HEK293T (cell line): ENCODE results near the gene PAFAH1B2.
"Not testable (repeated sequence)": the region's sequence is repeated elsewhere in the genome, so short reads cannot be mapped to it uniquely, and the experiment has no call there.

Experiments
- CTCF ChIA-PET: fragments of 350-600 bp; formaldehyde crosslinking; extraction: SDS; loops from one replicate; lab custom pipeline; 2021; ENCODE audit warnings: antibody characterized with exemption, inconsistent platforms; lab: Yijun Ruan, JAX
- POLR2A ChIA-PET: fragments of 350-600 bp; formaldehyde crosslinking; extraction: SDS; loops from one replicate; lab custom pipeline; 2020; ENCODE audit warnings: antibody characterized with exemption, inconsistent platforms; lab: Yijun Ruan, JAX
- DNase-seq: peaks from one replicate; pipeline ENCODE4 v3.0.0; 2012; ENCODE audit warnings: mixed read lengths; ENCODE audit errors: extremely low spot score
- ARNT ChIP-seq: fragments of 450-650 bp; IDR thresholded peaks from 2 replicates; pipeline ENCODE4 v1.6.1; 2017; ENCODE audit warnings: mild to moderate bottlenecking
- BHLHE40 ChIP-seq: fragments of 450-650 bp; IDR thresholded peaks from 2 replicates; pipeline ENCODE4 v1.6.1; 2016; ENCODE audit warnings: mild to moderate bottlenecking, moderate library complexity, borderline replicate concordance
- CTBP1 ChIP-seq: fragments of 450-650 bp; IDR thresholded peaks from 2 replicates; pipeline ENCODE4 v1.6.1; 2016; ENCODE audit warnings: borderline replicate concordance
- ELF4 ChIP-seq: fragments of 450-650 bp; IDR thresholded peaks from 2 replicates; pipeline ENCODE4 v1.6.1; 2017; ENCODE audit warnings: antibody characterized with exemption
- FOXA1 ChIP-seq: fragments of 450-650 bp; IDR thresholded peaks from 2 replicates; pipeline ENCODE4 v1.6.1; 2016; ENCODE audit warnings: mild to moderate bottlenecking
- FOXK2 ChIP-seq: fragments of 450-650 bp; IDR thresholded peaks from 2 replicates; pipeline ENCODE4 v1.6.1; 2016; ENCODE audit warnings: mild to moderate bottlenecking
- FOXM1 ChIP-seq: fragments of 450-650 bp; IDR thresholded peaks from 2 replicates; pipeline ENCODE4 v1.6.1; 2017; ENCODE audit warnings: mild to moderate bottlenecking, borderline replicate concordance
- L3MBTL2 ChIP-seq: fragments of 450-650 bp; conservative IDR thresholded peaks from 2 replicates; pipeline ENCODE4 v1.6.1; 2016; ENCODE audit warnings: mild to moderate bottlenecking
- LEF1 ChIP-seq: fragments of 450-650 bp; IDR thresholded peaks from 2 replicates; pipeline ENCODE4 v1.6.1; 2017; ENCODE audit warnings: mild to moderate bottlenecking, borderline replicate concordance
- NFRKB ChIP-seq: fragments of 450-650 bp; IDR thresholded peaks from 2 replicates; pipeline ENCODE4 v1.6.1; 2016; ENCODE audit warnings: mild to moderate bottlenecking, moderate library complexity
- SP1 ChIP-seq: fragments of 450-650 bp; IDR thresholded peaks from 2 replicates; pipeline ENCODE4 v1.6.1; 2017
- SUZ12 ChIP-seq: fragments of 450-650 bp; IDR thresholded peaks from 2 replicates; pipeline ENCODE4 v1.6.1; 2016; ENCODE audit warnings: mild to moderate bottlenecking
- TARDBP ChIP-seq: fragments of 450-650 bp; IDR thresholded peaks from 2 replicates; pipeline ENCODE4 v1.6.1; 2016
- ZNF384 ChIP-seq: fragments of 450-650 bp; IDR thresholded peaks from 2 replicates; pipeline ENCODE4 v1.6.1; 2016
- TF ChIP-seq, protein P1 (sequence below): fragments of 450-650 bp; IDR thresholded peaks from 2 replicates; pipeline ENCODE4 v1.6.1; 2016

The PAFAH1B2 gene

DNA sequence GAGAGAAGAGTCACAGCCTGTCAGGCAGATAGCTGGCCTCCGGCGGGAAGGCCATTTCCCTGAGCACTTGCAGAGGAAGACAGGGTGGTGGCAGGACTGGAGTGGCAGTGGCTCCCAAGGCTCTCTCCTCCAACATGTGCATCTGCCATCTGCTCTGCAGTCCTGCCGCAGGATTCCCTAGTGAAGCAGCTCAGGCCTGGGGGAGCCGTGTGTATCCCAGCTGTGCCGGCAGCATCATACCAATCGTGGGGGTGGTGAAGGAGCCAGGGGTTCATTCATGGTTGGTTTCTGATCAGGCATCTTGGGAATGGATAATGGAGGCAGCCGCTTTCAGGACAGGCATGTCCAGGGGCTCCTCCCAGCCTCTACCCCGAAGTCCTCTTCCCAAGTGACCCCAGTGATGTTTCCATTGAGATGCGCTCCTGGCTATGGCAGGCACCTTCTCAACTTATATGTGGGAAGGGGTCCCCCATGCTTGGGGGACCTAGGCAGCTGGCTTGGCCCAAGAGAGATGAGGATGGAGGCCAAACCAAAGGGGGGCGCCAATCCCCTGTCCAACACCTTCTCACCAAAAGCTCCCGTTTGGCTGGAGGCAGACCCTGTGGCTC, 61.2 kb downstream of the PAFAH1B2 start:
- CTCF ChIA-PET, result interaction anchor here (1.1 kb wide), 1 partner anchor 17 kb away, joined by 8 read pairs; no protein-coding TSS in a partner anchor
- POLR2A ChIA-PET, result no interaction called here

DNA sequence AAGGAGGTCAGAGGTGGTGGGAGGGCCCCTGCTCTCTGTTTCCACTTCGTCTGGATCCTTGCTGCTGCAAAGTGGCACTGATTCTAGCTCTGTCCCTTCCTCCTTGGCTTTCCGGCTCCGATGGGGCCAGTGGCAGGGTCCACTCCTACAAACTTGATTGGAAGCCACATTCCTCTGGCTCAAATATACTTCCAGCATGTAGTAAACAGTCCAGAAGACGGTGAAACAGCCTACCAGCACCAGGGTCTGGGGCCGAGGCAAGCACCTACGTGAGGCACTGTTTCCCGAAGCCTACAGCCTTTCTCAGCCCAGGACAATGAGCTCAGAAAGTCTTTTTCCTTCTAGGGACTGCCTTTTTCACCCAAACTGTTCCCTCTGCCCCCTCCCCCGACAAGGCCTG, 62.0 kb downstream of the PAFAH1B2 start:
- CTCF ChIA-PET, result interaction anchor here (1.1 kb wide), 1 partner anchor 16 kb away, joined by 8 read pairs; no protein-coding TSS in a partner anchor
- DNase-seq, POLR2A ChIA-PET: not testable (repeated sequence)

More for the DNA sequence above, 61.2 kb downstream of the PAFAH1B2 start:
- DNase-seq, result no peak
- no peak for TF ChIP-seq SUZ12
- TF ChIP-seq, protein P1, sequence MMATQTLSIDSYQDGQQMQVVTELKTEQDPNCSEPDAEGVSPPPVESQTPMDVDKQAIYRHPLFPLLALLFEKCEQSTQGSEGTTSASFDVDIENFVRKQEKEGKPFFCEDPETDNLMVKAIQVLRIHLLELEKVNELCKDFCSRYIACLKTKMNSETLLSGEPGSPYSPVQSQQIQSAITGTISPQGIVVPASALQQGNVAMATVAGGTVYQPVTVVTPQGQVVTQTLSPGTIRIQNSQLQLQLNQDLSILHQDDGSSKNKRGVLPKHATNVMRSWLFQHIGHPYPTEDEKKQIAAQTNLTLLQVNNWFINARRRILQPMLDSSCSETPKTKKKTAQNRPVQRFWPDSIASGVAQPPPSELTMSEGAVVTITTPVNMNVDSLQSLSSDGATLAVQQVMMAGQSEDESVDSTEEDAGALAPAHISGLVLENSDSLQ, result no peak
- TF ChIP-seq TARDBP, result no peak
- no peak for TF ChIP-seq ARNT
- TF ChIP-seq ELF4, result no peak
- TF ChIP-seq L3MBTL2, result no peak
- no peak for TF ChIP-seq BHLHE40
- TF ChIP-seq FOXM1, result no peak
- no peak for TF ChIP-seq FOXK2
- no peak for TF ChIP-seq SP1

DNA sequence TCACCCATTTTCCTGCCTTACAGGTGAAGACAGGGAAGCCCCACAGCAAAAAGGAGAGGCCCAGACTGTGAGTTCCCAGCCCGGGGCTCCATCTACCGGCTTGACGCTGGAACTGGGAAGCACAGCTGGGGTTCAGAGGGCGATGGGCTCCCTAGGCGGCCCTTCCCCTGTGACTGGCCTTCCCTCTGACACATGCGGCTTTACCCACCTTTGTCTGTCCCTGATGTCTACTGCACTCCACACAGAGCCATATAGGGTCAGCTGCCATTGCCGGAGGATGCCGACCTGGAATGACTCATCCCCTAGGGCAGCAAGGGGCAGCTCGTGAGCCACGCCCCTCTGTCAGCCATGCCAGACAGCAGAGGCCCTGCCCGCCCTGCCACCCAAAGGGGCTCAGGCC, 62.8 kb downstream of the PAFAH1B2 start:
- POLR2A ChIA-PET, CTCF ChIA-PET, DNase-seq: not testable (repeated sequence)

DNA sequence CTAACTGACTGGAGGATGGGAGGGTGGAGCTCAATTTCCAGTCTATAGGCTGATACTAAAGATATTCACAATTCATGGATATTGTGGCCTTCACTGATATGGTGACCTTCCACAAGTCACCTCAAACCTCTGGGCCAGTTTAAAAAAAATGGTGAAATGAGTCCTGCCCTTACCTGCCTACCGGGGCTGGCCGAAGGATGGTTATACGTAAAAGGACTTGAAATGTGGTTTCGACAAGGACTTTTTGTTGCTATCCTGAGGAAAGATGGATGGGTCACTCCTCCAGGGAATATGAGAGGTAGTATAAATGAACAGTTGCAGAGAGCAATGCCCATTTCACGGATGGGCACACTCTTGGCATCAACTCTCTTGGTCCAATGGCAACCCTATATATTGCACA, 63.4 kb downstream of the PAFAH1B2 start:
- CTCF ChIA-PET, DNase-seq, POLR2A ChIA-PET: not testable (repeated sequence)

DNA sequence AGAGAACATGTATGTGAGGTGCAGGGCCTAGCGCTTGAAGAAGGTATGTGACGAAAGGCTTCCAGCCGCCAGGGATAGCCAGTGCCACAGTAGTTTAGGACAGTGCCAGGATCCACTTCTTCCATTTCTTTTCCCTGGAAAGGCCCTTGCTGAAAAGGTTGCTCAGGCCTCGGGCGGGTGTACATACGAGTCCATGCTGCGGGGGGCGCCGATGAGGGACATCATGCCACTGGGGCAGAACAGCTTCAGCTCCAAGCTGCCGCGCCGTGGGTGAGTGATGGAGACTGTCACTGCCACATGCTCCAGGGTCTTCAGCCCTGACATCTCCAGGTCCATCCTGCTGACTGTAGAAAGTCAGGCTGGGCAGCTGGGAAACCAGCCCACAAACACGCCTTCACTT, 64.6 kb downstream of the PAFAH1B2 start:
- CTCF ChIA-PET, DNase-seq, POLR2A ChIA-PET: not testable (repeated sequence)

DNA sequence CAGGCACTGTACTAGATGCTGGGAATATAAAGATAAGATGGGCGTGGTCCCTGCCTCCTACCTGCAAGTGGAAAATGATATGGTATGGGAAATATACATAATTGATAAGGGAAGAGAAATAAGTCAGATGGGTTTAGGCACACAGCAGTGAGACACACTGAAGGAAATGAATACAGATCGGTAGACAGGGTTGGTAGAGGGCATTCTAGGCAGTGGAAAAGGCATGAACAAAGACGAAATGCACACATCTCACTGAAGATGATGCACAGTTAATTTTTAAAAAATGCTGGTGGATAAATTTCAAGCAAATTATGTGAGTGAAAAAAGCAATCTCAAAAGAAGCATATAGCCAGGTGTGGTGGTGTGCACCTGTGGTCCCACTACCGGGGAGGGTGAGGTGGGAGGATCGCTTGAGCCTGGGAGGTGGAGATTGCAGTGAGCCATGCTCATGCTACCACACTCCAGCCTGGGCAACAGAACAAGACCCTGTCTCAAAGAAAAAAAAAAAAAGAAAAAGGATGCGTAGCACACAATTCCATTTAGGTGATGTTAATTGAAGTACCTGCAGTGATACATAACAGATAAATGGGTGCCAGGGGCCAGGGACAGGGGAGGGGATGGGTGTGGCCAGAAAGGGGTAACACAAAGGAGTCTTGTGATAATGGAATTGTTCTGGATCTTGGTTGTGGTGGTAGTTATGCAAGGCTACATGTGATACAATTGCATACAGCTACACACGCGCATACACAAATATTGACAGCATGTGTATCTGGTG, 65.5 kb downstream of the PAFAH1B2 start:
- DNase-seq, CTCF ChIA-PET: not testable (repeated sequence)
- POLR2A ChIA-PET, result interaction anchor here (2.4 kb wide), 1 partner anchor 23 kb away, joined by 6 read pairs; the partner anchor contains the start of genes PCSK7 and RNF214

DNA sequence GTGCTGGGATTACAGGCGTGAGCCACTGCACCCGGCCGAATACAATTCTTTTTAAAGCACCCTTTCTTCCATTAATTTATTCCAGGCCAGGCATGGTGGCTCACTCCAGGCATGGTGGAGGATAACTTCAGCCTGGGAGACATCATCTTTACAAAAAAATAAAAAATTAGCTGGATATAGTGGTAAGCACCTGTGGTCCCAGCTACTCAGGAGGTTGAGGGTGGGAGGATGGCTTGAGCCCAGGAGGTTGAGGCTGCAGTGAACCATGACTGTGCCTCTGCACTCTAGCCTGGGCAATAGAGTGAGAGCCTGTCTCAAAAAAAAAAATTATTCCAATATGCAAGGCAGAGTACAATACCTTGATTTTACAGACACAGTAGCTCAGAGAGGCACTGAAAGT, 66.5 kb downstream of the PAFAH1B2 start:
- POLR2A ChIA-PET, result interaction anchor here (2.4 kb wide), 1 partner anchor 21 kb away, joined by 6 read pairs; the partner anchor contains the start of genes PCSK7 and RNF214
- no peak for DNase-seq

DNA sequence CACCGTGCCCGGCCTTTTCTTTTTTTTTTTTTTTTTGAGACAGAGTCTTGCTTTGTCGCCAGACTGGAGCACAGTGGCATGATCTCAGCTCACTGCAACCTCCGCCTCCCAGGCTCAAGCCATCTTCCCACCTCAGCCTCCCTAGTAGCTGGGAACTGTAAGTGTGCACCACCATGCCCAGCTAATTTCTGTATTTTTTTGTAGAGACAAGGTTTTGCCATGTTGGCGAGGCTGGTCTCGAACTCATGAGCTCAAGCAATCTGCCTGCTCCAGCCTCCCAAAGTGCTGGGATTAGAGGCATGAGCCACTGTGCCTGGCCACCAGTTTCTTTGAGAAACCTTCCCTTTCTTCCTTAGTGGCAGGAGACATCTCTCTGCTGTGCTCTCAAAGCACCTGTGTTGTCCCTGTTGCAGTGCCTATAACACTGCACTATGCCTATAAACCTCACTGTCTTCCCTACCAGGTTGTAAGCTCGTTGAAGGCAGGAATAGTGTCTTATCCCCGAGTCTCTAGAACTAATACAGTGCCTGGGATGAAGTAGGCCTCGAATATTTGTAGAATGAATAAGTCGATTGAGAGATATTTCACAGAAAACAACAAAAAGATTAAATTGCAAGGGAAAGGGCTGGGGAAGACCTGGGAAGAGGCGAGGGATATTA, 68.7 kb downstream of the PAFAH1B2 start:
- CTCF ChIA-PET, result interaction anchor here (1.7 kb wide), 1 partner anchor 12 kb away, joined by 3 read pairs; no protein-coding TSS in a partner anchor
- TF ChIP-seq L3MBTL2 (no peak), BHLHE40 (no peak), FOXA1 (no peak), ZNF384 (no peak), ARNT (no peak), SP1 (no peak), LEF1 (no peak), CTBP1 (no peak), NFRKB (no peak), SUZ12 (no peak), FOXK2 (no peak), FOXM1 (no peak)
- TF ChIP-seq, protein P1, result no peak
- POLR2A ChIA-PET, result no interaction called here
- no peak for DNase-seq

More for the DNA sequence above, 66.5 kb downstream of the PAFAH1B2 start:
- CTCF ChIA-PET, result interaction anchor here (0.7 kb wide), 1 partner anchor 16 kb away, joined by 4 read pairs; no protein-coding TSS in a partner anchor
- TF ChIP-seq BHLHE40 (no peak), TARDBP (no peak), NFRKB (no peak), ZNF384 (no peak), ARNT (no peak), SUZ12 (no peak), LEF1 (no peak), L3MBTL2 (no peak), CTBP1 (no peak)
- TF ChIP-seq, protein P1, result no peak
